Measurements from ENCODE around the gene NOP58.

DNA sequence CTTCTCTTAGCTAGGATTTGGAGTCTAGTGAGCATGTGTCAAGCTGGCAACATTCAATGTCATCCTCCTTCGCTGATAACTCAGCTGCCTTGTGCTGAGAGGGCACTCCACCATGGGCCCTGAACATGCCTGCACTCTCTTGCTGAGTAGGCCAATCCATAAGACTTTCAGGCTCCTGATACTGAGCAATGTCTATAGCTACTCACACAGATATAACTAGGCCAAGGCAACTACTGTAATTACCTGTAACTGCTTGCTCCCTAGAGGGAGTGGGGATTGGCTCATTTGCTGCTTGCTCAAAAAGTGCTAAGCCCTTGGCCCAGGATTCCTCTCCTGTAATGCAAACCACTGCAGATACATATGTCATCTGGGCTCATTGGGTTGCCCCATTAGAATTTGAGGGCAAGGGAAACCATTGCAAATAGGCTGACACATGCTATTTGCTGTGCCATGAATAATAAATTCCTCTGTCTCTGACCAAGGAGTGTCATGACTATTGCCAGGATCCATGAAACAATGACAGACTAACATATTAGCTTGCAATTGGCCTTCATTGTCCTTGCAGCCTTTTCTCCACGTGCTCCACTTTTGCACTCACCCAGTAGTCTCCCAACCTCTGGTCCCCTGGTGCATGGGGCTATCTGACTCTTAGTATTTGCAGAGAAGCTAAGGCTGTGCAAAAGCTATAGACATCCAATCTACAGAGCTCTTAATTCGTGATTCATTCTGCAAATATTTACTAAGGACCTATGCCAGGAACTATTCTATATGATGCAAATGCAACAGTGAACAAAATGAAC is 73.7 kb downstream of the NOP58 start:
- TF ChIP-seq, protein P1, sequence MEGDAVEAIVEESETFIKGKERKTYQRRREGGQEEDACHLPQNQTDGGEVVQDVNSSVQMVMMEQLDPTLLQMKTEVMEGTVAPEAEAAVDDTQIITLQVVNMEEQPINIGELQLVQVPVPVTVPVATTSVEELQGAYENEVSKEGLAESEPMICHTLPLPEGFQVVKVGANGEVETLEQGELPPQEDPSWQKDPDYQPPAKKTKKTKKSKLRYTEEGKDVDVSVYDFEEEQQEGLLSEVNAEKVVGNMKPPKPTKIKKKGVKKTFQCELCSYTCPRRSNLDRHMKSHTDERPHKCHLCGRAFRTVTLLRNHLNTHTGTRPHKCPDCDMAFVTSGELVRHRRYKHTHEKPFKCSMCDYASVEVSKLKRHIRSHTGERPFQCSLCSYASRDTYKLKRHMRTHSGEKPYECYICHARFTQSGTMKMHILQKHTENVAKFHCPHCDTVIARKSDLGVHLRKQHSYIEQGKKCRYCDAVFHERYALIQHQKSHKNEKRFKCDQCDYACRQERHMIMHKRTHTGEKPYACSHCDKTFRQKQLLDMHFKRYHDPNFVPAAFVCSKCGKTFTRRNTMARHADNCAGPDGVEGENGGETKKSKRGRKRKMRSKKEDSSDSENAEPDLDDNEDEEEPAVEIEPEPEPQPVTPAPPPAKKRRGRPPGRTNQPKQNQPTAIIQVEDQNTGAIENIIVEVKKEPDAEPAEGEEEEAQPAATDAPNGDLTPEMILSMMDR (IDR thresholded peaks at IDR 0.05) = no peak
- TF ChIP-seq EP300 (IDR thresholded peaks at IDR 0.05) (no peak), POLR2AphosphoS5 (IDR thresholded peaks at IDR 0.05) (no peak), POLR2A (IDR thresholded peaks at IDR 0.05) (no peak)
